ENCODE data around the gene IFNA5. TPM values are rescaled to one million over a fixed set of nuclear protein-coding genes. Genes with fewer than 3 reads are reported as not detected.

The IFNA5 gene
- total RNA-seq (2014; rRNA removed; shearing (Covaris generic)), result not detected in 2 replicates
- polyA plus RNA-seq (2015; cell fraction: cytosol; rRNA removed), result not detected in 2 replicates
- polyA plus RNA-seq (2015; cell fraction: nucleus; rRNA removed), result not detected in 2 replicates

DNA sequence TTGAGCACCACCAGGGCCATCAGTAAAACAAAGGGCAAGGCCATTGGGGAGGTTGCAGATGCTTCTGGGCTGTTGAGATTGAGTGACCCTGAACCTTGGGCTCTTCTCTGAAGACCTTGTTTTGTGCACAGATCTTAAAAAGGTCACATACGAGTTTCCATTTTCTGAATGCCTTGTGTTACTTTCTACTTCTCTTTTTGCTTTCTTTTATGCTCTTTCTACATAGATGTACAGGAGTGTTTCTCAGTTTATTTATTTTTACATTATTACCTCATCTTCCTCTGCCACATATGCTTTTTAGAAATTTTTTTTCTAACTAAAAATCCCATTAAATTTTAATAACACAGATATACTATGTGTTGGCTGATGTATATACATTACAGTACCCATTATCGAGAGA lies at the start of gene IFNA5:
IFNA5 (minus strand) TSS at position 101 of the 400 bp plus-strand sequence; CDS start at position 44, 57 bp downstream.
- no peak for DNase-seq (ENCODE audit: low read depth)

- no peak for DNase-seq (ENCODE audit: low read depth)
Measured at GRCh38 chr9:21350787-21351186, 45.7 kb upstream of the IFNA5 start, which contains the start of gene IFNA6. TSS of gene IFNA6 (minus strand) at chr9:21350887. CDS start at chr9:21350887, 0 bp downstream.

GRCh38 chr9:21348430-21348970 lies 43.4 kb upstream of the IFNA5 start:
- no peak for DNase-seq (ENCODE audit: low read depth)

DNA sequence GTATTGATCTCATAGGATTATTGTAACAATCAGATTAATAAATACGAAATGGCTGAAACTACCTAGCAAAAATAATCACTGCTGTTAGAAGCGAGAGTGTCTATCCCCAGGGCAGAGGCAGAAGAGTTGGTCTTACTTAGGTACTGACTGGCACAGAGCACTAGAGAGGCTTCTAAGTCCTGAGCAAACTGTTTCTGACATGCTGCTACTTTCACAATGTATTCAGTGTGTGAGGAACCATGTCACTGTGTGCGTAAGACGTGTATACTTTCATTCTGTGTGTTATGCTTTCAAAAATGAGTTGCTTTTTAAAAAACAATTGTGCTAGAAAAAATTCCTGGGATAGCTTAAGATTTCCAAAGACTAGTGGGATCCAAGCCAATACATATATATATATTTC lies 35.6 kb upstream of the IFNA5 start:
- DNase-seq (ENCODE audit: low read depth), result no peak

DNA sequence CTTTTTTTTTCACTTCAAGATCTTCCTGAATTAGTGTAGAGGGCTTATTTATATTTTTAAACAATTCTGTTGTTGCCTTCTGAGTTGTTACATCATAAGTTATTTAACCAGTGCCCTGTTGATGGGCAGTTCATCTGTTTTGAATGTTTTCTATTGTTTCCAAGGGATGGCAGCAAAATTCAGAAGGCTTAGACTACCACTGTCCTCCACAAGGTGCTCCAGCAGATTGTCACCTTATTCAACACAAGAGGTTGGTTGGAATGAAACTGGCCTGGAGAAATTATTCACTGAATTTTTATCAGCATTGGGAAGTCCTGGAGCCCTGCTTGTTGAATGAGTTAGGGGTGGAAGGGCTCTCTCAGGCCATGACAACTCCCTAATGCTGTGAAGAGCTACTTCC lies 31.3 kb upstream of the IFNA5 start:
- no peak for DNase-seq (ENCODE audit: low read depth)

DNA sequence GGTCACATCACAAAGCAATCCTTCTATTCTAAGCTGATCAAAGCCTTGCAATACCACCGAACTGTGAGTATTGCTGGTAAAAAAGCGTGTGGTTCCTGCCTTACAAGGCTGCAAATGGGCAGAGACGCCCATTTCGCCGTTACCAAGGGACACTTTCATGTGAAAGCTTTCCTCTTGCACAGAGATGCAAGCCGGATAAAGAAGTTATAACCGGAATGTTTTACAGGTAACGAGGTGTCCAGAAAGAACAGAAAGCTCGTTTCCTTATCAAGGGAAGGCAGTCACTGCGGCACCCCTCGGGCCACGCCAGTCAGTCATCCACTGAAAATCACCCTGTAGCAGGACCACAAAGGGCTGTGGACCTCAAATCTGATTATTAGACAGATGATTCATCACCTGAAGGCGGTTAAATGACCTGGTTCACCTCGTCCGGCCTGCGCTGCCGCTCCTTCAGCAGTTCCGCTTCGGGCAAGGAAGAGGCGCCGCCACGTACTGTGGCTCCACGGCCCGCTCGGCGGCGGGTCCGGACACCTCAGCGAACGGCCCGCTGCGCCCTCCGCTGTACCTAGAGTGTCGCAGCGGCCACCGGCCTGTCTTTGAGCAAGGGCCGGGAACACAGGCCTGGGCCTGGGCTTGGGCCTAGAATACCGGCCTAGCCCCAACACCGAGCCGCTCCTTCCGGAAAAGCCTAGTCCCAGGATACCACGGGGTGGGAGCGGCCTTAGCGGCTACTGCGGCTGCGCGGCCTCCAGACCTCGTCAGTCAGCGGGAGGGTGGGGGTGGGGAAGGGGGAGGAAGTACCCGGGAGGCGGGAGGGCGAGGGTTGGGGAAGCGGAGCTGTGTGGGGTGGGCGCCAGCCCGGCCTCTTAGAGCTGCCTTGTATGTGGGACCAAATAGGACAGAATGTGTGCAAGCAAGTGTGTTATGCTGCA lies 29.9 kb upstream of the IFNA5 start, which contains the start of gene KLHL9:
KLHL9 (minus strand) TSS at position 704 of the 932 bp plus-strand sequence; CDS start at position 159, 545 bp downstream.
- DNase-seq (ENCODE audit: low read depth), result peak; percentile 80

- no peak for DNase-seq (ENCODE audit: low read depth)
Measured at GRCh38 chr9:21333226-21333625, 28.1 kb upstream of the IFNA5 start.

DNA sequence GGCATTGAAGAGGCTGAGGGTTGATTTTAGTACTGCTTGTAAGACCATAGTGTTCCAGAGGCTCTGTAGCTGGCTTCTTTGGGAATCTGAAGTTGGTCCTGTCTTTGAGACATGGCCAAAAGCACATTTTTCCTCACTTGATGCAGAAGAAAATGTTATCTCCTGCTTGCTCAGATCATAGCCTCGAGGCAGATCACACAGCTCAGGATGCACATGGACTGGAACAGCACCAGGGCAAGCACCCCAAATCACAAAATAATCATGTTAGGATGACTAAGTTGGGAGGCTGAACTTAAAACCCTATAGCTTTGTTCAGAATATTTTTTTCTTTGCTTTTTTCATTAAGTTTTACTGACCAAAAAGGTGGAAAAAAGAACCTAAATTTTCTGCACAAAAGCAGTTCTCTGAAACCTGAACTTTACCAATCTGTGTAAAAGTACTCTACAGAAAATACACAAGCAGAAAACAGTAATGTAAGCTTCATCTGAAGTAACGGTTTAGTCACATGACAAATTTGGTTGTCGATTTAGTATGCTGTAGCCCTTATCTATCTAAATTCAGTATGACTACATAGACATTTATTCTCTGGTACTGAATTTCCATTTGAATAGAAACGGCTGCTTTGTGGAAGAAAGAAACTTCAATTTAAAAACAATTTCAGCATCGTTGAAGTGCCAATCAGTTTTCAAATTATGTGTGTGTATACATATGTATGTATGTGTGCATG lies 26.7 kb upstream of the IFNA5 start:
- no peak for DNase-seq (ENCODE audit: low read depth)

DNA sequence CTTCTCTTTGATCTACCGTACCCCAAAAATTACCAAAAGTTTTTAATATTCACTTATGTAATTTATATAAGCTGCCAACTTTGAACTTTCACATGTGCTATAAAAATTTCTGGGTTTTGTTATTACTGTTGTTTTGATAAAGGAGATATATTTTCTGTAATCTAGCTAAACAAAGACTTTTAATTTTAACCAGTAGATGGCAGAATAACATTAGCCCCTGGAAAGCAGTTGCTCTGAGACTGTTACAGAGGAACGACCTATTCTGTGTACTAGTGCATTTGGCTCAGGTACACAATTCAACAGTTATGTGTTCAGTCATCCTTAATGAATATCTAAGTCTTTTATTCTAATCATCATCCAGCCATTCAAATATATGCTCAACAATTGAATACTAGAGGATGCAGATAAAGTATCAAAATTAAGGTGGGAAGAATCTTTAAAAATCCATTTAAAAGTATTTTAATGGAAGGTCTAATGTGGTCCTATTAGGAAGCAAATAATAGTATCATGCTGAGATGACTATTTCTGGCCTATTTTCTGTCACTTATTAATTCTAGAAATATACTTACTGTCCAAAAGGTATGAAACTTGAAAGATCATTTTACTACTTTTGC lies 21.5 kb upstream of the IFNA5 start:
- peak; percentile 24 for DNase-seq (ENCODE audit: low read depth)

DNA sequence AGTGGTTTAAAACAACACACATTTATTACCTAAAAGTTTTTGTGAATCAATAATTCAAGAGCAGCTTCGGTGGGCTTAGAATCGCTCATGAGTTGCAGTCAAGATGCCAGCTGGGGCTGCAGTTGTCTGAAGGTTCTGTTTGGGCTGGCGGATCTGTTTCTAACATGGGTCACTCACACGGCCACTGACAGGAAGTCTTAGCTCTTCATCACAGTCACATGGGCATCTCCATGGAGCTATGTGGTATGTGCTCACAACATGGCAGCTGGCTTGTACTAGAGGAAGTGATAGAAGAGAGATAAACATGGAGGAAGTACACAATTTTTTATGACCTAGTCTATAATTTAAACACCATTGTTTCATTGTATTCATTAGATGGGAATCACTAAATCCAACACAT lies 18.9 kb upstream of the IFNA5 start:
- DNase-seq (ENCODE audit: low read depth), result no peak

DNA sequence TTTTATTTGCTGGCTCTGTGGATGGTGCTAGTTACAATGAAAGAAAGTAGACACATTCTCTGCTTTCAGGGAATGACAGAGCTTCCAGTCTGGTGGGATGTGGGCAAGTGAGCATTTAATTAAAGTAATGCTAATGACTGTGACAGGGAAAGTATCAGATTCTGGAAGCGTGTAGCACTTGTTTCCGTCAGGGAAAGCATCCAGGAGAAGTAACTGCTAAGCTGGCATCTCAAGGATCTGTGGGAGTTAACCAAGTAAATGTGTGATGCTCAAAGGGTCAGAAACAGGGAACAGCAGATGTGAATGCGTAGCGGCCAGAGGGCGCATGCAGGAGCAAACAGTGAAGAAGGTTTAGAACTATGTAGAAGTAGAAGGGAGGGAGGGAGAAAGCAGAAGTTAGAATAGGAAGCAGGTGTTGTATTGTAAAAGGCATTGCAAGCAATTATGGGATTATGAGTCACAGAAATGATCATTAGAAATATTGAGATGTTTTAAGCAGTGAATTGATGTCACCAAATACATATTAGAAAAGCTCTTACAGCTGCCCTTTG lies 17.9 kb upstream of the IFNA5 start:
- no peak for DNase-seq (ENCODE audit: low read depth)

DNA sequence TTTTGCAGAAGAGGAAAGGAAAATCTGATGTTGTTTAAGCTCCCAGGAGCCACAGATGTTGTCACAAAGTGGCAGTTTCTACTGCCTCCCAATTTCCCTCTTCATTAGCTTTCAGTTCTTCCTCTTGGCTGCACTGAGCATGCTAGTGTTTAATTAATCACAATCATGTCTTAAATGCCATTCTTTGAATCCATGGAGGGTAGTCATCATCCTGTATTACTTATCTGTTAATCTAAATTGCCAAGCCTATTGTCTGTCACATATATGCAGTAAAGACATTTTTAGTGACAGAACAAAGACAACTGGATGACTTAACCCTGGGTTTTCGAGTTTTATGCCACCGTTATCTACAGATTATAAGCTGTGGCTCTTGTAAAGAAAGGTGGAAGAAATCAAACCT lies 15.4 kb upstream of the IFNA5 start:
- DNase-seq (ENCODE audit: low read depth), result no peak

DNA sequence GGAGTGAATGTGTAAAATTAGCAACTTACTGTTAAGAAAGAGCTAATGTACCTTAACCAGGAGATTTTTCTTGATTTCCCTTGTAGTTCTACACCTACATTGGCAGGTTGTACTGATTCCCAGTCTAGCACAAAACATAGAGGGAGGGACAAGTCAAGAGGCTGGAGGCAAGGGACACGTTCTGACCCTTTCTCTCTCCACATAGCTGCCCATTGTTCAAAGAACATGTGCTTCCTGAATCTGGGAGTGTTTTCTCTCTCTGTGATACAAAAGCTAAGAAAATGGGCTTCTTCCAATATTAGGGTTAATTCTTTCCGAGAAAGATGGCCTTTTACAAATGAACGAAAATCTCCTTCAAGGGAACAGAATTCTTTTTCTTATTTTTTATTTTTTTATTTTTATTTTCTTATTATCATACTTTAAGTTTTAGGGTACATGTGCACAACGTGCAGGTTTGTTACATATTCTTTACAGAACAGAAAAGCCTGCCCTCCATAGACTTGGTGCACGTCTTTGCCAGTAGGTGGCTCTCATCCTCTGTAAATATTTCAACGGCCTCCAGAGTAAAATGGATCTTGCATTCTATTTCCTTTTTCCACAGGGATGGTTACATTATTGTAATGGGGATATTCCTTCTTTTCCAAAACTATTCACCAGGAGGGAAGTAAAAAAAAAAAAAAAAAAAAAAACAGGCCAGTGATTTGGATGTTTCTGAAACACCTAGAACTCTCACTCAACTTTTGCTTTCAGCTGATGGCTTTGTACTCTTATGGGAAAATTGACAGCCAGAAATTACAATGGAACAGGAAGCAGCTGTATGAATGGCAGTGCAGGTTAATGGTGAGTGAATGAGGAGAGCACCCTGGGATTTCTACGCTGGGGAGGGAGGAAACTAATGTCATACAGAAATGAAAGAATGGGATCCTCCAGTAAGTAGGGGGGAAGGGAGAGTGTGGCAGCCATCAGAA lies 13.1 kb upstream of the IFNA5 start:
- DNase-seq (ENCODE audit: low read depth), result peak; percentile 44

DNA sequence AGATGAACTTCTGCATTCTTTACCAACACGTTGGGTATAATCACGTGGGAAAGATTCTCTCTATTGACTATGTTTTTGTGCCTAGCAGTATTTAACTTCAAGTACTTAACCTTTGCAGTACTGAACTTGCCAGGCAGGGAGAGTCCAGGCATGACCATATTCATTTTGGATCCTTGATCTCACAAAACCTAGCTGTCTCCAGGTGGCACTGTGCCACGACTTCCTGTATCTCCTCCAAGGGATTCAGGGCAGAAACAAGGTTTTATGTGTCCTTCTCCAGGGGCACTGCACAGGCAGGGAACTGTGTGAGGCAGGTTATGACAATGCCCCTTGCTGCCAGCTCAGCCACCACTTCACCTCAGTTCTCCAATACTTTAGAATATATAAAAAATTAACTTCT lies 11.7 kb upstream of the IFNA5 start:
- DNase-seq (ENCODE audit: low read depth), result no peak

GRCh38 chr9:21316032-21316842 lies 11.1 kb upstream of the IFNA5 start:
- no peak for DNase-seq (ENCODE audit: low read depth)

DNA sequence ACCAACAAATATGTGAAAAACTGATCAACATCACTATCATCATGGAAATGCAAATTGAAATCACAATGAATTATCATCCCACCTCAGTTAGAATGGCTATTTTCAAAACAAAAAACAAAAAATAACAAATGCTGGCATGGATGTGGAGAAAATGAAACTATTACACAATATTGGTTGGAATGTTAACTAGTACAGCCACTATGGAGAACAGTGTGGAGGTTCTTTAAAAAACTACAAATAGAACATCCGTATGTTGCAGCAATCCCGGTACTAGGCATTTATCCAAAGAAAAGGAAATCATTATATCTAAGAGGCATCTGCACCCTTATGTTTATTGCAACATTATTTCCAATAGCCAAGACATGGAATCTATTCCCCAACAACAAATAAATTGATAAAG lies 9.0 kb upstream of the IFNA5 start:
- DNase-seq (ENCODE audit: low read depth), result no peak

DNA sequence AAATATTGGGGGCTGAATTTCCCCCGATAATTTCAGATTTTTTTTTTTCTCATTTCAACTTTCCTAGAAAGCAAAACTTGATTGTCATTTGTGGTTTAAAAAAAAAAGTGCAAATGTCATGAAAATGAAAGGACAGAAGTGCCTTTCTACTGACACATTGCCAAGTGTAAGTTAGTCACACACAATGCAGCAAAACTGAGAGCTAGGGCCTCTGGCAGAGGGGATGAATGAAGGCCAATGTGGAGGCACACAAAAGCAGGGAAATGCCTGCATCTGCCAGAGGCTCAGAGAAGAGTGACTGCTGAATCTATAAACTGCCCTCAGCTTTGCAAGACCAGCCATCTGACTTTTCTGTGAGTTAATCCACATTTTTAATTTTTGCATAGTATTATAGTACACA lies 6.8 kb upstream of the IFNA5 start:
- no peak for DNase-seq (ENCODE audit: low read depth)

- DNase-seq (ENCODE audit: low read depth), result no peak
Measured at GRCh38 chr9:21295992-21296391, 9.1 kb downstream of the IFNA5 start.

All from HT1080 (cell line).